Upper lobe of right lung (tissue), 1 donor: ENCODE measurements around the gene MEGF6. TPM values are rescaled to one million over a fixed set of nuclear protein-coding genes. Genes with fewer than 3 reads are reported as not detected.
A peak's percentile ranks its signal among the peaks of the same experiment; 100 is the strongest.

ENCODE experiments used
- ATAC-seq: fragments of 200-7000 bp; cut with Tn5 transposase; one replicate; pipeline ENCODE4 v1.9.1; 2020; ENCODE audit warnings: mild to moderate bottlenecking, moderate library complexity
- DNase-seq: peaks from one replicate; pipeline ENCODE4 v3.0.0-alpha.2; 2020
- H3K27ac ChIP-seq: fragments of 200-600 bp; one replicate; pipeline ENCODE4 v1.8.0; 2022
- H3K27me3 ChIP-seq: fragments of 200-600 bp; one replicate; pipeline ENCODE4 v1.8.0; 2022; ENCODE audit warnings: mild to moderate bottlenecking
- H3K36me3 ChIP-seq: fragments of 200-600 bp; one replicate; pipeline ENCODE4 v1.8.0; 2022
- H3K4me1 ChIP-seq: fragments of 200-600 bp; one replicate; pipeline ENCODE4 v1.8.0; 2022
- H3K4me3 ChIP-seq: fragments of 200-600 bp; one replicate; pipeline ENCODE4 v1.8.0; 2022; ENCODE audit warnings: mild to moderate bottlenecking
- H3K9me3 ChIP-seq: fragments of 200-600 bp; one replicate; pipeline ENCODE4 v1.8.0; 2022
- intact Hi-C: fragments of 100-400 bp; cut with DNase I; formaldehyde crosslinking; loops from one replicate; pipeline ENCODE4 v1.11.0; 2022
- total RNA-seq: library from RNA; stranded (reverse); fragmentation: NEBNext Ultra II Directional; extraction: Animal tissue kit (Norgen Biotek cat#: 25700); gene quantifications from one replicate; pipeline ENCODE4 v1.2.1, GENCODE V29; 2021
- TF ChIP-seq, protein P1 (sequence below): fragments of 200-600 bp; IDR thresholded peaks from one replicate; pipeline ENCODE4 v1.8.0; 2022; ENCODE audit warnings: antibody characterized with exemption
- donor health status: DM: no; HTN: yes; CAD: no; lungs with severe emphysema.

MEGF6 gene
- total RNA-seq, 1 donor from 2014 or later = 96.6 TPM

DNA sequence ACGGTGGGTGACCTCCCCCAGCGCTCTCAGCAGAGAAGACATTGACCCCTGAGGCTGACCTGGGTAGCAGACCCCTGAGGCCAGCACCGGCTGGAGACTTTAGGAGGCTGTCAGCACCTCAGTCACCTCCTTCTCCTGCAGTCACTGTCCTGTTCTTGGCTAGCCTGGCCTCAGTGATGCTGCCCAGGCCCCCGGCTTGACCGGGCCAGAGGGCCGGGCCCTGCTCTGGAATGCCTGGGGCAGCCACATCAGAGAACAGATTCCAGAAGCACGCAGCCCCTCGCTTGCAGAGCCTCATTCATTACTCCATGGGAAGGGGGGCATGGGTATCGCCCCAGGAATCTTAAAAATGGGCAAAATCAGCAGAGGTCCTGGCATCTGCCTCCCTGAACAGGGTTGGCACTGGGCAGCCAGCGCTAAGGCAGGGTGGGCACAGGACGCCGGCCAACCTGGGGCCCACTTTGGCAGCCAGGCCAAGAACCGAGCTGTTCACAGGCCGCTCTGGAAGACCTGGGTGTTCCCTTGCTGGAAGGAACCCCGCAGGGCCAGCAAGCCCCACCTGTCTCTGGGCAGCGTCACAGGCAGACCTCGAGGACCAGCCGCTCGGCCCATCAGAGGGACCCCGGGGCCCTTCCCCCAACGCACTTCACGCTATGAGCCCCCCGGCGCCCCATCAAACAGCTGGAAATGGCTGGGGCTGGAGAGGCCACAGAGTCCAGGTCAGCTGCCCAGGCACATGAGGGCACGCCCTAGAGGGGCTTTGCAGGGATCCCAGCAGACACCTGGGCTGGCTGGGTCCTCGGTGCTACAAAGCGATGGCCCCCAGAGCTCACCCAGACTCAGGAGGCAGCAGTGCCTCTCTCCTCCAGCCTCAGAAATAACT is 45.1 kb downstream of the MEGF6 start:
- DNase-seq (no peak), ATAC-seq (no peak)
- Histone ChIP-seq H3K4me1 (no peaks in the 10 kb centered on the region), H3K27ac (no peak overlapping the region), H3K36me3 (no peaks in the 10 kb centered on the region), H3K4me3 (no peak overlapping the region), H3K27me3 (no peaks in the 10 kb centered on the region), H3K9me3 (no peaks in the 10 kb centered on the region)
- TF ChIP-seq, protein P1, sequence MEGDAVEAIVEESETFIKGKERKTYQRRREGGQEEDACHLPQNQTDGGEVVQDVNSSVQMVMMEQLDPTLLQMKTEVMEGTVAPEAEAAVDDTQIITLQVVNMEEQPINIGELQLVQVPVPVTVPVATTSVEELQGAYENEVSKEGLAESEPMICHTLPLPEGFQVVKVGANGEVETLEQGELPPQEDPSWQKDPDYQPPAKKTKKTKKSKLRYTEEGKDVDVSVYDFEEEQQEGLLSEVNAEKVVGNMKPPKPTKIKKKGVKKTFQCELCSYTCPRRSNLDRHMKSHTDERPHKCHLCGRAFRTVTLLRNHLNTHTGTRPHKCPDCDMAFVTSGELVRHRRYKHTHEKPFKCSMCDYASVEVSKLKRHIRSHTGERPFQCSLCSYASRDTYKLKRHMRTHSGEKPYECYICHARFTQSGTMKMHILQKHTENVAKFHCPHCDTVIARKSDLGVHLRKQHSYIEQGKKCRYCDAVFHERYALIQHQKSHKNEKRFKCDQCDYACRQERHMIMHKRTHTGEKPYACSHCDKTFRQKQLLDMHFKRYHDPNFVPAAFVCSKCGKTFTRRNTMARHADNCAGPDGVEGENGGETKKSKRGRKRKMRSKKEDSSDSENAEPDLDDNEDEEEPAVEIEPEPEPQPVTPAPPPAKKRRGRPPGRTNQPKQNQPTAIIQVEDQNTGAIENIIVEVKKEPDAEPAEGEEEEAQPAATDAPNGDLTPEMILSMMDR = no peak
- intact Hi-C loops = loop anchor here (5.0 kb wide), 1 partner anchor 51 kb away; no protein-coding TSS in a partner anchor

DNA sequence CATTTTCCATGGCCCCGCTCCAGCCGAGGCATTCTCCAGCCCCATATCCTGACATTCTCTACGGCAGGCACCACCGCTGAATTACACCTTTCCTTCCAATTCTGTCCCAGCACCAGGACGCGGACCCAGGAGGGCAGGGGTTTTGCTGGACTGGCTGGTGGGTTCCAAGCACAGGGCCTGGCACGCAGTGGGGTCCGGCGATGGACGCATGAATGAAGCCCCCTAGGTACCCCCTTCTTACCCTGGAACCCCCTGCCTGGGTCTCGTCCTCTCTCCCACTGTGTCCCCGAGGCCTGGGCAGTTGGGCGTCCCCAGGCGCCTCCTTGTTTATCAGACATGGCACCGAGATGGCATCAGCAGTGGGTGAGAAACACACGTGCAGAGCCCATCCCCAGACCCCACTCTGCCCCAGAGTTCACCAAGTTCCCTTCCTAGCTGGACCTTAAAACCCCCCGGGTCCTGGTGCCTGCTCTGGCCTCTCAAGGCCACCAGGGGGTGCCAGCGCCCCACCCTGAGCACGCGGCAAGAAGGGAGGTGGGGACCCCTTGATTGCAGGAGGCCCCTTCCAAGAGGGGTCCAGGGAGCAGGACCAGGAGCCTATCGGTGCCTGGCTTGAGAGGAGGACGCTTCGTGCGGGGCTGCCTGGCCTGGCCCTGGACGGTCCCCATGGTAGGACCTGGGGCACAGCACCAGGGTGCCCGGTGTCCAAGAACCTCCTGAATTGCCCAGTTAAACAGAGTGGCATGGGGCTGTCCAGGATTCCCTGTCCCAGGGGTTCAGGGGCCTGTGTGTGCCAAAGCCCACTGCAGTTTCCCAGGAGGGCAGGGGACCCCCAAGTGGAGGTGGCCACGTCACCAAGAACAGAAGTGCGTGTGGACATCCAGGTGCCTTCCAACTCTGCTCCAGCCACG is 46.1 kb downstream of the MEGF6 start:
- no peaks in the 10 kb centered on the region for H3K36me3 ChIP-seq
- ATAC-seq = peak; percentile 36
- DNase-seq = no peak
- H3K9me3 ChIP-seq = no peaks in the 10 kb centered on the region
- no peak overlapping the region for H3K27ac ChIP-seq
- H3K27me3 ChIP-seq = no peaks in the 10 kb centered on the region
- no peak overlapping the region for H3K4me3 ChIP-seq
- intact Hi-C loops = loop anchor here (5.0 kb wide), 1 partner anchor 52 kb away; no protein-coding TSS in a partner anchor
- H3K4me1 ChIP-seq = no peaks in the 10 kb centered on the region
- TF ChIP-seq, protein P1 = peak; percentile 92

DNA sequence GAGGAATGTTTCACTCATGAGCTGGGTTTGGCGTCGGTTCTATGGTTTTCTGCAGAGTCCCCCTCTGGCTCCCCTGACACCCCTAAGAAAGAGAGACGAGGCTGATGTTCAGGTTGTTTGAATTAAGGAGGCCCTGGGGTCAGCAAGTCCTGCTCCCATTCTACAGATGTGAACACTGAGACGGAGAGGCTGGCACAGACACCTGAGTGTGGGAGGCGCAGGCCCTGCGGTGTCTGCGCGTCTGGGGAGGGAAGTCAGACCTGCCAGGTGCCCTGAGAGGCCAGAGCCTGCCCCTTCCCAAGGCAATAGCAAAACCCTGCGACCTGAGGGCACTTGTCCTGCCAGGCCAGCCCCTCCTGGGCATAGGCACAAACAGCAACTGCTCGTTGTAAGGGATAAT is 47.7 kb downstream of the MEGF6 start:
- no peaks in the 10 kb centered on the region for H3K9me3 ChIP-seq
- H3K36me3 ChIP-seq = no peaks in the 10 kb centered on the region
- ATAC-seq (no peak), DNase-seq (no peak)
- intact Hi-C loops = no loop called here
- TF ChIP-seq, protein P1 = no peak
- H3K27ac ChIP-seq = no peak overlapping the region
- H3K4me1 ChIP-seq = no peaks in the 10 kb centered on the region
- no peak overlapping the region for H3K4me3 ChIP-seq
- no peaks in the 10 kb centered on the region for H3K27me3 ChIP-seq

DNA sequence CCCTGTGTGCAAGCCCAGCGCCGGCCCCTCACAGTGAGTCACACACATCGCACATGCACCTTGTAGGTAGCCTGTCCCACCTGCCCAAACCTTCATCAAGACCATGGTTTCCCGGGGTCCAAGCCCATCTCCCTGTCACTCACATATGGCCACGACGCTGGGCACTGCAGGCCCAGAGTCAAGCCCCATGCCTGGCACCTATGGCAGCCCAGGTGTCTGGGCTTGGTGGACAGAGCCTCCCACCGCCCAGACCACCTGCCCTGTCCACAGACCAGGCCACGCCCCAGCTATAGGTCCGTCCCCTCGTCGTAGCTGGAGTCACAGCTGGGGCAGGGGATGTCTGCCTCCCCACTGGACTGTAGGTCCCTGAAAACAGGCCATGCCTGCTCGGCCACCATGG is 48.2 kb downstream of the MEGF6 start:
- TF ChIP-seq, protein P1 = no peak
- Histone ChIP-seq H3K9me3 (no peaks in the 10 kb centered on the region), H3K36me3 (no peaks in the 10 kb centered on the region), H3K4me1 (no peaks in the 10 kb centered on the region), H3K4me3 (no peak overlapping the region), H3K27ac (no peak overlapping the region), H3K27me3 (no peaks in the 10 kb centered on the region)
- ATAC-seq (no peak), DNase-seq (no peak)
- intact Hi-C loops = no loop called here

- no peak overlapping the region for H3K27ac ChIP-seq
- TF ChIP-seq, protein P1 = no peak
- no peak overlapping the region for H3K4me3 ChIP-seq
- DNase-seq (no peak), ATAC-seq (no peak)
- H3K27me3 ChIP-seq = no peaks in the 10 kb centered on the region
- no peaks in the 10 kb centered on the region for H3K36me3 ChIP-seq
- H3K9me3 ChIP-seq = no peaks in the 10 kb centered on the region
- intact Hi-C loops = no loop called here
- no peaks in the 10 kb centered on the region for H3K4me1 ChIP-seq
Observed at GRCh38 chr1:3562712-3563111, 48.6 kb downstream of the MEGF6 start.
